K562 (cell line): Measurements from ENCODE around the gene EFCAB5. TPM values are rescaled to one million over a fixed set of nuclear protein-coding genes. Genes with fewer than 3 reads are reported as not detected.
A peak's percentile ranks its signal among the peaks of the same experiment; 100 is the strongest.

Source experiments
- FOXK1 ChIP-seq: sonication (generic); formaldehyde crosslinking; IDR thresholded peaks from 2 replicates; pipeline ENCODE4 v1.8.0; 2022; ENCODE audit warnings: missing genetic modification reagents, mild to moderate bottlenecking, borderline replicate concordance
- MCM7 ChIP-seq, 2 experiments: fragments of 450-650 bp; IDR thresholded peaks; 2 replicates each; pipeline ENCODE4 v1.6.1; 2016 to 2018
- MXD1 ChIP-seq: fragments of 250-450 bp; sonication (Bioruptor Pico); IDR thresholded peaks from 2 replicates; pipeline ENCODE4 v1.8.0; 2021; ENCODE audit warnings: borderline replicate concordance, mild to moderate bottlenecking, moderate library complexity; ENCODE audit not compliant: poor library complexity, severe bottlenecking
- MXI1 ChIP-seq: IDR thresholded peaks from 2 replicates; pipeline ENCODE4 v1.6.1; 2011; ENCODE audit warnings: low read depth, mild to moderate bottlenecking, improper control_type of control experiment, low read length
- PHB2 ChIP-seq: fragments of 450-650 bp; IDR thresholded peaks from 2 replicates; pipeline ENCODE4 v1.6.1; 2017; ENCODE audit warnings: low read depth
- PRDM10 ChIP-seq: fragments of 450-650 bp; IDR thresholded peaks from 2 replicates; pipeline ENCODE4 v1.6.1; 2018; ENCODE audit not compliant: partially characterized antibody
- RBM17 ChIP-seq: fragments of 200-400 bp; formaldehyde crosslinking; IDR thresholded peaks from 2 replicates; pipeline ENCODE4 v1.6.1; 2017; ENCODE audit warnings: low read depth, mild to moderate bottlenecking, low read length, borderline replicate concordance
- TCFL5 ChIP-seq: fragments of 250-450 bp; sonication (Bioruptor Pico); conservative IDR thresholded peaks from 2 replicates; pipeline ENCODE4 v1.6.1; 2021; ENCODE audit warnings: mild to moderate bottlenecking, moderate library complexity, matching md5 sums
- THRA ChIP-seq: fragments of 450-650 bp; IDR thresholded peaks from 2 replicates; pipeline ENCODE4 v1.6.1; 2017; ENCODE audit warnings: mild to moderate bottlenecking, moderate library complexity
- ZBTB40 ChIP-seq, 2 experiments: fragments of 450-650 bp in 1 of 2; sonication (generic) in 1 of 2; formaldehyde crosslinking in 1 of 2; IDR thresholded peaks; 2 replicates each; pipeline versions ENCODE4 v1.7.1 to v1.9.0; 2016 to 2022; ENCODE audit warnings: inconsistent platforms in 1 of 2, mild to moderate bottlenecking in 1 of 2, missing genetic modification reagents in 1 of 2
- polyA plus RNA-seq, 8 experiments: library from polyadenylated mRNA; depleted of rRNA in 4 of 8; stranded (reverse) in 5 of 8; unstranded in 3 of 8; fragments of >200 nt; fragmentation: Nextera tagmentation in 2 of 8; fragmentation: Illumina TruSeq in 1 of 8; extraction: Ambion mirVana in 2 of 8; extraction: Trizol in 1 of 8; gene quantifications; 2 replicates each; pipeline versions ENCODE4 v1.2.1 to v1.2.3, GENCODE V29; 2011 to 2014; ENCODE audit warnings: inconsistent platforms in 1 of 8, missing spikeins in 1 of 8
- total RNA-seq, 7 experiments: library from RNA; depleted of rRNA in 6 of 7; stranded (reverse); fragments of >200 nt in 6 of 7; fragmentation: Illumina TruSeq in 2 of 7; extraction: Trizol in 2 of 7; gene quantifications; 2 replicates each; pipeline versions ENCODE4 v1.2.1 to v1.2.3, GENCODE V29; 2011 to 2021; ENCODE audit warnings: low replicate concordance in 1 of 7

EFCAB5 gene
- total and polyA plus RNA-seq, 9 of the 15 experiments (the other 6 are each of a cell fraction or from before 2014, with no cell fraction given): 0.06 to 0.11 TPM; not detected in 7

- TF ChIP-seq PRDM10 (peak; percentile 75), FOXK1 (no peak), MXI1 (no peak; the same call in 1 of the 2 replicates), RBM17 (no peak), MXD1 (CRISPR knock-in tag) (no peak), TCFL5 (CRISPR knock-in tag) (no peak), PHB2 (no peak), THRA (no peak), ZBTB40 (IDR thresholded peaks at IDR 0.05) (peak; percentile 54; the same call in 1 of the 2 replicates), ZBTB40 (CRISPR knock-in tag; IDR thresholded peaks at IDR 0.05) (no peak), MCM7 (IDR thresholded peaks at IDR 0.05) (peak in 1 of 2 experiments; percentile 57; a peak in 1 of 4 replicates)
Measured at GRCh38 chr17:29929533-29930408, 11.7 kb upstream of the EFCAB5 start, which contains the start of gene SSH2 (continued).
